Mesenteric fat pad (tissue), 1 donor: ENCODE results near the gene TBC1D14. TPM values are rescaled to one million over a fixed set of nuclear protein-coding genes. Genes with fewer than 3 reads are reported as not detected.
"Not testable (repeated sequence)": the region's sequence is repeated elsewhere in the genome, so short reads cannot be mapped to it uniquely, and the experiment has no call there.

ENCODE experiments used
- DNase-seq: peaks from one replicate; pipeline ENCODE4 v3.0.0-alpha.2; 2020; ENCODE audit warnings: low spot score
- total RNA-seq: library from RNA; stranded (reverse); fragmentation: NEBNext Ultra II Directional; extraction: Animal tissue kit (Norgen Biotek cat#: 25700); gene quantifications from one replicate; pipeline ENCODE4 v1.2.1, GENCODE V29; 2021
- donor health status: DM: yes; HTN: yes; CAD: no.

TBC1D14 gene
- total RNA-seq, 1 donor from 2014 or later, result 54.3 TPM

GRCh38 chr4:7073526-7074390 lies 164.1 kb downstream of the TBC1D14 start:
- no peak for DNase-seq

- DNase-seq, result no peak
Measured at GRCh38 chr4:7074426-7074825, 164.8 kb downstream of the TBC1D14 start.

GRCh38 chr4:7075962-7076695 lies 166.5 kb downstream of the TBC1D14 start:
- no peak for DNase-seq

- no peak for DNase-seq
Measured at GRCh38 chr4:7076696-7077082, 167.1 kb downstream of the TBC1D14 start.

GRCh38 chr4:7077371-7077770 lies 167.7 kb downstream of the TBC1D14 start:
- no peak for DNase-seq

GRCh38 chr4:7078025-7078424 lies 168.4 kb downstream of the TBC1D14 start:
- no peak for DNase-seq

GRCh38 chr4:7079483-7079882 lies 169.9 kb downstream of the TBC1D14 start:
- DNase-seq, result not testable (repeated sequence)

GRCh38 chr4:7079909-7080308 lies 170.3 kb downstream of the TBC1D14 start:
- DNase-seq, result not testable (repeated sequence)

Other genes with a start within 250 kb of the TBC1D14 start
- 16.1 TPM for gene S100P, start 215.9 kb upstream of the TBC1D14 start, total RNA-seq
- 34.5 TPM for gene MRFAP1L1, start 200.0 kb upstream of the TBC1D14 start, total RNA-seq
- gene BLOC1S4, start 193.7 kb upstream of the TBC1D14 start, total RNA-seq, result 14.2 TPM
- 33.4 TPM for gene KIAA0232, start 127.1 kb upstream of the TBC1D14 start, total RNA-seq
- gene TADA2B, start 133.5 kb downstream of the TBC1D14 start, total RNA-seq, result 21.4 TPM
- 42.8 TPM for gene GRPEL1, start 158.2 kb downstream of the TBC1D14 start, total RNA-seq